SK-N-SH (cell line): Measurements from ENCODE around the gene EPHA6. TPM values are rescaled to one million over a fixed set of nuclear protein-coding genes. Genes with fewer than 3 reads are reported as not detected.

Source experiments
- CTCF ChIA-PET: fragments of 300-600, 350-600 bp; formaldehyde crosslinking; extraction: SDS; loops from one replicate; lab custom pipeline; 2021; lab: Yijun Ruan, JAX
- POLR2A ChIA-PET: fragments of 350-600 bp; sonication (Branson Sonifier 250); formaldehyde crosslinking; extraction: SDS; loops from one replicate; lab custom pipeline; 2020; ENCODE audit warnings: antibody characterized with exemption, inconsistent platforms; lab: Yijun Ruan, JAX
- DNase-seq: peaks from one replicate; pipeline ENCODE4 v3.0.0; 2012
- H2AFZ ChIP-seq: fragments of 200-600 bp; sonication (generic); 2 replicates; pipeline ENCODE4 v1.8.1; 2016; ENCODE audit warnings: antibody characterized with exemption, mild to moderate bottlenecking, low read depth
- H3F3A ChIP-seq: fragments of 200-600 bp; sonication (generic); replicated peaks from 2 replicates; pipeline ENCODE3; 2016; ENCODE audit warnings: antibody characterized with exemption, mild to moderate bottlenecking; ENCODE audit not compliant: insufficient read depth
- H3K27ac ChIP-seq, 2 experiments: fragments of 200-500 bp in 1 of 2; fragments of 200-600 bp in 1 of 2; sonication (Bioruptor generic) in 1 of 2; sonication (generic), shearing (Covaris generic) in 1 of 2; 2 replicates each; pipeline versions ENCODE4 v1.5.1 to v1.6.1; 2014 to 2016; ENCODE audit warnings: low read depth in 2 of 2, inconsistent platforms in 1 of 2, low read length in 1 of 2, mild to moderate bottlenecking in 1 of 2, mixed read lengths in 1 of 2
- H3K27me3 ChIP-seq: fragments of 200-600 bp; sonication (generic), shearing (Covaris generic); 2 replicates; pipeline ENCODE4 v1.6.1; 2016; ENCODE audit warnings: mixed run types; ENCODE audit not compliant: insufficient read depth
- H3K36me3 ChIP-seq, 2 experiments: fragments of 200-500 bp in 1 of 2; fragments of 200-600 bp in 1 of 2; sonication (Bioruptor generic) in 1 of 2; sonication (generic) in 1 of 2; replicated peaks in 1 of 2; 2 replicates each; pipeline versions ENCODE3 to v1.5.1; 2014 to 2016; ENCODE audit warnings: low read length in 1 of 2, mild to moderate bottlenecking in 1 of 2; ENCODE audit not compliant: insufficient read depth in 2 of 2, control insufficient read depth in 1 of 2
- H3K4me1 ChIP-seq, 2 experiments: fragments of 200-500 bp in 1 of 2; fragments of 200-600 bp in 1 of 2; sonication (Bioruptor generic) in 1 of 2; sonication (generic), shearing (Covaris generic) in 1 of 2; 2 replicates each; pipeline versions ENCODE4 v1.5.1 to v1.6.1; 2014 to 2016; ENCODE audit warnings: low read depth in 1 of 2, low read length in 1 of 2, mixed run types in 1 of 2; ENCODE audit not compliant: insufficient read depth in 2 of 2, control insufficient read depth in 1 of 2
- H3K4me2 ChIP-seq: fragments of 200-600 bp; sonication (generic), shearing (Covaris generic); 2 replicates; pipeline ENCODE4 v1.6.1; 2017; ENCODE audit warnings: mixed run types
- H3K4me3 ChIP-seq, 2 experiments: fragments of 200-500 bp in 1 of 2; fragments of 200-600 bp in 1 of 2; sonication (Bioruptor generic) in 1 of 2; sonication (generic), shearing (Covaris generic) in 1 of 2; 2 replicates each; pipeline versions ENCODE4 v1.5.1 to v1.8.1; 2014 to 2016; ENCODE audit warnings: low read depth in 2 of 2, inconsistent platforms in 1 of 2, low read length in 1 of 2, mild to moderate bottlenecking in 1 of 2, mixed read lengths in 1 of 2, moderate library complexity in 1 of 2
- H3K79me2 ChIP-seq: fragments of 200-600 bp; sonication (generic); 2 replicates; pipeline ENCODE4 v1.8.1; 2017; ENCODE audit warnings: mild to moderate bottlenecking; ENCODE audit not compliant: insufficient read depth
- H3K9ac ChIP-seq: fragments of 200-600 bp; sonication (generic); 2 replicates; pipeline ENCODE4 v1.6.1; 2017; ENCODE audit warnings: mixed run types
- H3K9me2 ChIP-seq: fragments of 200-600 bp; sonication (generic); 2 replicates; pipeline ENCODE4 v1.6.1; 2017; ENCODE audit warnings: mixed run types
- H3K9me3 ChIP-seq: fragments of 200-600 bp; sonication (generic); 2 replicates; pipeline ENCODE4 v1.6.1; 2017; ENCODE audit warnings: mixed run types, mild to moderate bottlenecking, moderate library complexity
- H4K20me1 ChIP-seq: fragments of 200-600 bp; sonication (generic); 2 replicates; pipeline ENCODE4 v1.6.1; 2017; ENCODE audit warnings: mild to moderate bottlenecking, mixed run types; ENCODE audit not compliant: insufficient read depth
- CHD2 ChIP-seq: fragments of 150-350 bp; IDR thresholded peaks from 2 replicates; pipeline ENCODE4 v1.6.1; 2018; ENCODE audit warnings: low read length; ENCODE audit not compliant: partially characterized antibody
- EP300 ChIP-seq, 2 experiments: IDR thresholded peaks; 2 replicates each; pipeline versions ENCODE4 v1.4.0 to v1.6.1; 2012; ENCODE audit warnings: borderline replicate concordance in 1 of 2, low read depth in 1 of 2, low read length in 1 of 2
- FOSL2 ChIP-seq: IDR thresholded peaks from 2 replicates; pipeline ENCODE4 v1.4.0; 2012; ENCODE audit warnings: low read depth, mild to moderate bottlenecking, moderate library complexity, borderline replicate concordance
- FOXM1 ChIP-seq: IDR thresholded peaks from 2 replicates; pipeline ENCODE4 v1.4.0; 2012; ENCODE audit warnings: low read depth, mild to moderate bottlenecking
- JUND ChIP-seq: IDR thresholded peaks from 2 replicates; pipeline ENCODE4 v1.4.0; 2012
- MAX ChIP-seq: IDR thresholded peaks from 2 replicates; pipeline ENCODE4 v1.4.0; 2012; ENCODE audit warnings: low read depth
- MXI1 ChIP-seq: IDR thresholded peaks from 2 replicates; pipeline ENCODE4 v1.6.1; 2012; ENCODE audit warnings: mild to moderate bottlenecking, low read depth, low read length, improper control_type of control experiment
- RCOR1 ChIP-seq: fragments of 150-350 bp; IDR thresholded peaks from 2 replicates; pipeline ENCODE4 v1.6.1; 2017; ENCODE audit warnings: antibody characterized with exemption, low read length
- TAF1 ChIP-seq: IDR thresholded peaks from 2 replicates; pipeline ENCODE4 v1.6.1; 2012; ENCODE audit warnings: low read depth, mild to moderate bottlenecking, low read length, moderate library complexity, borderline replicate concordance
- TEAD4 ChIP-seq: IDR thresholded peaks from 2 replicates; pipeline ENCODE4 v1.4.0; 2012; ENCODE audit warnings: mild to moderate bottlenecking, borderline replicate concordance; ENCODE audit not compliant: insufficient read depth
- USF1 ChIP-seq: IDR thresholded peaks from 2 replicates; pipeline ENCODE4 v1.4.0; 2012; ENCODE audit warnings: low read depth, borderline replicate concordance
- YY1 ChIP-seq: IDR thresholded peaks from 2 replicates; pipeline ENCODE4 v1.4.0; 2012; ENCODE audit warnings: low read depth, mild to moderate bottlenecking
- WGBS: methylation state at CpG from one replicate; pipeline ENCODE4 v1.1.6; 2017; ENCODE audit warnings: low lambda C conversion rate; 5-methylcytosine and 5-hydroxymethylcytosine counted together
- polyA plus RNA-seq, 3 experiments: library from polyadenylated mRNA; depleted of rRNA; stranded (reverse); fragments of >200 nt; gene quantifications; 2 replicates each; pipeline ENCODE4 v1.2.3, GENCODE V29; 2012
- TF ChIP-seq, protein P1 (sequence below): fragments of 150-350 bp; IDR thresholded peaks from 2 replicates; pipeline ENCODE4 v1.6.1; 2017; ENCODE audit warnings: antibody characterized with exemption, low read length, low read depth, borderline replicate concordance

The EPHA6 gene
- polyA plus RNA-seq, 1 of the 3 experiments (the other 2 are of a cell fraction) = not detected

- Histone ChIP-seq H3K4me3 (no peak overlapping the region), H3K4me1 (no peaks in the 10 kb centered on the region), H3K9me3 (no peaks in the 10 kb centered on the region), H3K27ac (no peak overlapping the region), H3F3A (no peaks in the 10 kb centered on the region), H3K9ac (no peak overlapping the region), H2AFZ (no peak overlapping the region), H3K4me2 (no peak overlapping the region), H3K36me3 (no peaks in the 10 kb centered on the region), H3K27me3 (no peaks in the 10 kb centered on the region), H4K20me1 (no peaks in the 10 kb centered on the region)
- no peak for DNase-seq
- ChIA-PET CTCF (no interaction called here), POLR2A (no interaction called here)
- 10% methylated on average over 1 of the region's 1 CpG for WGBS
- TF ChIP-seq MAX (no peak), YY1 (no peak), JUND (no peak), TAF1 (no peak), USF1 (no peak), FOXM1 (no peak), RCOR1 (no peak), FOSL2 (no peak)
- TF ChIP-seq, protein P1, sequence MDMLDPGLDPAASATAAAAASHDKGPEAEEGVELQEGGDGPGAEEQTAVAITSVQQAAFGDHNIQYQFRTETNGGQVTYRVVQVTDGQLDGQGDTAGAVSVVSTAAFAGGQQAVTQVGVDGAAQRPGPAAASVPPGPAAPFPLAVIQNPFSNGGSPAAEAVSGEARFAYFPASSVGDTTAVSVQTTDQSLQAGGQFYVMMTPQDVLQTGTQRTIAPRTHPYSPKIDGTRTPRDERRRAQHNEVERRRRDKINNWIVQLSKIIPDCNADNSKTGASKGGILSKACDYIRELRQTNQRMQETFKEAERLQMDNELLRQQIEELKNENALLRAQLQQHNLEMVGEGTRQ = no peak
- TF ChIP-seq, all 33 proteins: peak for 0
- Histone ChIP-seq H3K9me2 (no peaks in the 10 kb centered on the region), H3K79me2 (no peaks in the 10 kb centered on the region)
These were observed 85.6 kb downstream of the EPHA6 start for GRCh38 chr3:96900031-96900430.

- ChIA-PET CTCF (no interaction called here), POLR2A (no interaction called here)
- H3K4me3 ChIP-seq = no peak overlapping the region
- no peak overlapping the region for H3K4me2 ChIP-seq
- no peak for TF ChIP-seq TEAD4
- TF ChIP-seq TAF1 = no peak
- no peak for TF ChIP-seq CHD2
- no peak for TF ChIP-seq EP300 (IDR thresholded peaks at IDR 0.05; ENCODE audit: borderline replicate concordance in 1 of 2, low read depth in 1 of 2, low read length in 1 of 2)
- TF ChIP-seq MXI1 = no peak
- WGBS = 2% methylated on average over 4 of the region's 4 CpGs
- H3K36me3 ChIP-seq = no peaks in the 10 kb centered on the region
- H3K9me2 ChIP-seq = no peaks in the 10 kb centered on the region
- H4K20me1 ChIP-seq = no peaks in the 10 kb centered on the region
- no peaks in the 10 kb centered on the region for H3K9me3 ChIP-seq
- no peaks in the 10 kb centered on the region for H3K27me3 ChIP-seq
- H3K9ac ChIP-seq = no peak overlapping the region
- no peak overlapping the region for H2AFZ ChIP-seq
- no peak for DNase-seq
- H3K4me1 ChIP-seq = no peaks in the 10 kb centered on the region
- no peaks in the 10 kb centered on the region for H3K79me2 ChIP-seq
- no peak overlapping the region for H3K27ac ChIP-seq
- H3F3A ChIP-seq = no peaks in the 10 kb centered on the region
These were observed 86.2 kb downstream of the EPHA6 start for GRCh38 chr3:96900566-96900965.
